HUES6 (cell line): ENCODE measurements around the gene CD33.

Experiments used
- H3K27ac ChIP-seq: 2 replicates; pipeline ENCODE4 v1.7.0; 2013; ENCODE audit warnings: low read depth, mild to moderate bottlenecking, low read length, inconsistent platforms
- H3K27me3 ChIP-seq: 2 replicates; pipeline ENCODE4 v1.6.1; 2013; ENCODE audit warnings: low read length; ENCODE audit not compliant: control insufficient read depth, insufficient read depth
- H3K36me3 ChIP-seq: 2 replicates; pipeline ENCODE4 v1.6.1; 2013; ENCODE audit warnings: low read length; ENCODE audit not compliant: control insufficient read depth, insufficient read depth
- H3K4me1 ChIP-seq: 2 replicates; pipeline ENCODE4 v1.6.1; 2013; ENCODE audit warnings: low read length; ENCODE audit not compliant: control insufficient read depth, insufficient read depth
- H3K4me3 ChIP-seq: 2 replicates; pipeline ENCODE4 v1.5.1; 2013; ENCODE audit warnings: low read depth, low read length
- H3K9ac ChIP-seq: one replicate; pipeline ENCODE4 v1.6.1; 2013; ENCODE audit warnings: mild to moderate bottlenecking, low read length
- H3K9me3 ChIP-seq: 2 replicates; pipeline ENCODE4 v1.6.1; 2013; ENCODE audit warnings: low read depth, low read length; ENCODE audit not compliant: control insufficient read depth, insufficient read depth

Gene CD33

DNA sequence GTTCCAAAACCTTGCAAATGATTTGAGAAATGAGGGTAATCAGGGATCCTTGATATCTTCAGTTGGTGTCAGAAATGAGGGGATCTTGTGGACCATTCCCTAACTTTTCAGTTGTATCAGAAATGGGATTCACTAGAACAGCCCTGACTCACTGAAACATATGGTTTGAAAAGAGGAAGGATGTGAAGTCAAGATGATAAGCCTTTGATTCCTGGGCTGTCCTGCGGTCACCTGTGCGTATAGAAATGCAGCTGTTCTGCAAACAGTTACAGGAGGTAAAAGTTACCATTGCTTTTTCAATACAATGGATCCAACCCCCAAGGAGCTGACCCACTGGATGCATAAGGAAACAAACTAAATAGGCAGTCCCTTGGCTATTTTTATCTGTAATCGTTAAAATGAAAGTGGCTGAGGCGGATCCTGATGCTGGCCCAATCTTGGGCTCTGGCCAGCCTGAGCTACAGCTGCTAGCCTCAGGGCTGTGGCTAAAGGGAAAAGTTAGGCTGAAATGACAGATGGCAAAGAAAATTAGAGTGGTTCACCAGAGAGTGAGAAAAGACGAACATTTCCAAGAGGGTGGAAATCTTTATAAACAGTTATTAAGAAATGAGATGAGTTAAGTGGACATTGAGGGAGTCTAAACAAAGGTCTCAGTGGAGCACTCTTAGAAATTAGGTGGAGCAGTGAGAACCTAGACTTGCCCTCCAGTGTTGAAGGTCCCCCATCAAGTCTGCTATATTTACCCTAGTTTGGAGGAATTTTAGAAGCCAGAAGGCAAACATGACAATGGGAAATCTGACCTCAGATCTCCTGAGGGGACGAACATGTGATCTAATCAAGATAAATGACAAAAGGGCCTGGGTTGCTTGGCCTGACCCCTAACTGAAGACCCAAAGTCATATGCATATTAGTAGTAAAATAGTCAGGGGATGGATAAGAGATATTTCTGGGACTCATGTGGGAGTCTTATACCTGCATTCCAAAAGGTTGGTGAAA lies 33.6 kb downstream of the CD33 start:
- no peak overlapping the region for H3K9ac ChIP-seq
- H3K27me3 ChIP-seq = no peaks in the 10 kb centered on the region
- H3K4me3 ChIP-seq = no peak overlapping the region
- no peaks in the 10 kb centered on the region for H3K36me3 ChIP-seq
- H3K27ac ChIP-seq = no peak overlapping the region
- peaks cover 3% of the 10 kb centered on the region; the same call in 1 of the 2 replicates for H3K9me3 ChIP-seq
- H3K4me1 ChIP-seq = peaks cover 9% of the 10 kb centered on the region; the same call in 1 of the 2 replicates

DNA sequence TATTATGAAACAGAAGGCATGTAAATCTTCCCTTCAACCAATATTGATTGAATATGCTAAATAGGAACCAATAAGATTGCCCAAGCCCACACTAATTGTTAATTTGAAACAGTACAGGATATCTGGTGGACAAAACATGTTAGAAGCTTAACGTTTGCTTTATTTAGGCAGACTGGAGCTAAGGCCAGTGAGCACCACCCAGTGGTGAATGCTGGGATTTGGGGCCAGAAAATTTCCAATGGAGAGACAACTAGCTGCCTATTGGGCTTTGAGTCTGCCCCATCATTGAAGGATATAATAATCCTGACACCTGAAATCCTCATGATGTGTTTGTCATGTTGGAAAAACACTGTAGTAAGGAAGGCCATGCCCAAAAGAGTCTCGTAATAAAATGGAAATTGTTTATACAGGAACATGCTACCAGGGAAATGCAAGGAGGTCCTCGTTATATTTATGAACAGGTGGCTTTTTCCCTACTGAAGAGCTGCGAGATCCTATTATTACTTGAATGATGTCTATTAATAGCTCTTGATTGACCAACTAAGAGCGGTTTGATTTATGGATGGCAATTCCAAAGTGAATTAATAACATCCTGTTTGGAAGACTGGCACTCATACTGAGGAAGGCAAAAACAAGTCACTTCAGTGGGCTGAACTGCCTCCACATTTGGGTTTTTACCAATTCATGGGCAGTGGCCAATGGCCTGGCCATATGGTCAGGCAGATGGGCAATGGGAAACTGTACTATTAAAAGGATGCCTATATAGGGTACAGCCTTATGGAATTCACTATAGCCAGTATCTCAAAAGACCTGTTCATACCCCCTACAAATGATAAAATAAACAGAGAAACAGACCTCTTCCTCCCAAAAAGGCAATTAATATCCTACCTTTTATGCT lies 34.7 kb downstream of the CD33 start:
- Histone ChIP-seq H3K9me3 (peaks cover 3% of the 10 kb centered on the region; the same call in 1 of the 2 replicates), H3K36me3 (no peaks in the 10 kb centered on the region), H3K27me3 (no peaks in the 10 kb centered on the region), H3K27ac (no peak overlapping the region), H3K4me3 (no peak overlapping the region), H3K9ac (no peak overlapping the region), H3K4me1 (peaks cover 9% of the 10 kb centered on the region; the same call in 1 of the 2 replicates)

DNA sequence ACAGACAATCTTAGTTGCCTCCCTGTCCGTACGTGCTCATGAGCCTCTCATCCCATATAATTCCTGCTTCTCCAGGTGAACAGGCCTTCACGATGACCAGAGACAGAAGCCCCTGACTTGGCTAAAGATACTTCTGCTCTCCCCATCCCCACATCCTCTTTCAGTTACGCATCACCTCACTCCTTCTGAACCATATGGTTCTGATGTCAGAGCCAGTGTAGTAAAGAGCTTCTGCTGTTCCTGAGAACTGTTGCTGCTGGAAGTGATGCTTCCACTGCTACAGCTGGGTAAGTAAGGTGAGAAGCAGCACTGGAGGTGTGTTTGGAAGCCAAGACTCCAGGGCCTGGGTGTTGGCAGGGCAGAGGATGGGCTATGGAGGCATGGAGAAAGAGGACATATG lies 38.9 kb downstream of the CD33 start:
- Histone ChIP-seq H3K27ac (no peak overlapping the region), H3K9ac (no peak overlapping the region), H3K27me3 (0 out of 2 replicates have a peak, but pooled peaks cover 4% of the 10 kb centered on the region), H3K4me1 (peaks cover 3% of the 10 kb centered on the region), H3K9me3 (no peaks in the 10 kb centered on the region; the same call in 1 of the 2 replicates), H3K36me3 (no peaks in the 10 kb centered on the region), H3K4me3 (no peak overlapping the region)

DNA sequence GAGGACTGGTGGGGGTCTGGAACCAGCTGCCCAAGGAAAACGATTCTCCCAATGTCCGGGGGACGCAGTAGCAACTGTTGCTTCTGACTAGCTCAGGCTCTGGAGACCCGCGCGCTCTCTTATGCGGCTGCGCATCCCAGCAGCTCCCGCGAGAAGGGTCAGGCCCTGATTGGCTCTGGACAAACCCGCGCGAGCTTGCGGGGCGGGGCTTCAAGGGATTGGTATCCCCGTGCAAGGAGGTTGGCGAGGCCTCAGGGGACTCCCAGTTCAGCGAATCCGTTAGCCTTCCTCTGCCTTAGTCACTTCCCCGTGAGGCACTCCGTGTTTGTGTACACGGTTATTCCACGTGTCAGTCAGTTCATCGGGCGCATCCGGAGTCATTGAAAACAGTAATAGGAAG lies 46.2 kb downstream of the CD33 start:
- no peak overlapping the region for H3K9ac ChIP-seq
- no peaks in the 10 kb centered on the region for H3K27me3 ChIP-seq
- H3K36me3 ChIP-seq = no peaks in the 10 kb centered on the region
- no peaks in the 10 kb centered on the region for H3K9me3 ChIP-seq
- H3K4me3 ChIP-seq = no peak overlapping the region
- H3K4me1 ChIP-seq = no peaks in the 10 kb centered on the region; the same call in 1 of the 2 replicates
- H3K27ac ChIP-seq = no peak overlapping the region

DNA sequence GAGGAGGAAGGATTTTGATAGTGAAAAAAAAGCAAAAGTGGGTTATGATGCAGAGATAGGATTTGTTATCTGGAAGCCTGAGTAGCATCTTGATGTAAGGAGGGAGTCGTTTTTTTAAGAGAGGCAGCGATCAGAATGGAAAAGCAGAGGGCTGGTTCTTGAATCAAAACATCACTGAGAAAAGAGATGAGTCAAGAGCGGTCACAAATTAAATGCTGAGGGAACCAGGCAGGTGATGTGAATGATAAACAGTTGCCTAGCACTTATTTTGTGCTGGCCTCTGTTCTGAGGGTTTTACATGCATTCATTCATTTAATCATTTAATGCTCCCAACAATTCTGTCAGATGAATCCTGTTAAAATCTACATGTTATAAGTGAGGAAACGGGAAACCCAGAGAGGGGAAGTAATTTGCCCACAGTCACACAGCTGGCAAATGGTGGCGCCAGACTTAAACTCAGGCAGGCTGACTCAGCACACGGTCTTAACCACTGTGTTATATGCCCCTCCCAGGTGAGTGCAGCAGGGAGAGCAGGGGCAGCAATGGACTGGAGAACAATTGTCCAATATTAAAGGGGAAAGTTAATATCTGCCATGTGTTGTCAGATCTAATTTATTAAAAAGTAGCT lies 47.4 kb downstream of the CD33 start:
- Histone ChIP-seq H3K9ac (no peak overlapping the region), H3K27ac (no peak overlapping the region), H3K27me3 (no peaks in the 10 kb centered on the region), H3K36me3 (no peaks in the 10 kb centered on the region), H3K4me3 (no peak overlapping the region), H3K9me3 (no peaks in the 10 kb centered on the region), H3K4me1 (no peaks in the 10 kb centered on the region)

DNA sequence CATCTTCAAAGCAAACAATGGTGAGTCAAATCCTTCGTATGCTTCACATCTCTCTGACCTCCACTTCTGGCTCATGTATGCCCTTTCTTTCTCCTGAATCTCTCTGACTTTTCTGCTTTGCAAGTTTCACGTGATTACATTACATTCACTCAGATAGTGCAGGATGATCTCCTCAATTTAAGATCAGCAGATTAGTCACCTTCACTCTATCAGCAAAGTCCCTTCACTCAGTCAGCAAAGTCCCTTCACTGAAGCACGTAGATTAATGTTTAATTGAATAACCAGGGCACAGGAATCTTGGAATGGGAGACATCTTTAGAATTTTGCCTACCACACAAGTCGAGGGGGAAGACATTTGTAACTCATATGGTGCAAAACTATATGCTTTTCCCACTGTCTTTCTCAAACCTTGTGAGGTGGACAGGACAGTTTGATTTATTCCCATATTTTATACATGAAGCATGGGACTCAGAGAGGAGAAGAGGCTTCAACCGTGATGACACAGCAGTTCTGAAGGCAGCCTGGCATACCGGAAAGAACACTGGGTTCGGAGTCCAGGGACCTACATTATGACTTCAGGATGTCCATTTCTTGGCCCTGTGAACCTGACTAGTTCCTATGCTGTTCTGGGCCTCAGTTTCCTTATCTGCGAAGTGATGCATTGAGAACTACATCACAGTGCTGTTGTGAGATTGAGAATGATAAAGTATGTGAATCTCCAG lies 49.3 kb downstream of the CD33 start:
- Histone ChIP-seq H3K4me3 (no peak overlapping the region), H3K9ac (no peak overlapping the region), H3K27ac (no peak overlapping the region), H3K27me3 (no peaks in the 10 kb centered on the region), H3K9me3 (no peaks in the 10 kb centered on the region; the same call in 1 of the 2 replicates), H3K4me1 (no peaks in the 10 kb centered on the region), H3K36me3 (no peaks in the 10 kb centered on the region)

DNA sequence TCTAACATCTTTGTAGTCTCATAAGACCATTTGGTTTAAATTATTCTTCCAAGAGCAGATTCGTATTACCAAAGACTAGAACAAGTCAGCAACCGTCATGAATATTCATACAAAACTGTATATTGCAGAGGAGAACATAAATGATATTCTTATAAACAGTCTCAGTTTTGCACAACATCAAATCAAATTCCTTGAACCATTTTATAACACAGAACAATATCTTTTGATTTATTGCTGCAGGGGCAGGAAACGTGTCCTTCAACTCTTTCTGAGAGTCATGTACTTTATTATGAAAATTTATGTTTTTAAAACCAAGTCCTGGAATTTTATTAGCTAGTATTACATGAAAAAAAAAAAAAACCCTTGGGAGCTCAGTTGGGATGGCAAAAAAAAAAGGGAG lies 52.2 kb downstream of the CD33 start:
- Histone ChIP-seq H3K9me3 (peaks cover 17% of the 10 kb centered on the region), H3K27me3 (no peaks in the 10 kb centered on the region), H3K9ac (no peak overlapping the region), H3K4me1 (no peaks in the 10 kb centered on the region), H3K36me3 (no peaks in the 10 kb centered on the region), H3K27ac (no peak overlapping the region), H3K4me3 (no peak overlapping the region)

DNA sequence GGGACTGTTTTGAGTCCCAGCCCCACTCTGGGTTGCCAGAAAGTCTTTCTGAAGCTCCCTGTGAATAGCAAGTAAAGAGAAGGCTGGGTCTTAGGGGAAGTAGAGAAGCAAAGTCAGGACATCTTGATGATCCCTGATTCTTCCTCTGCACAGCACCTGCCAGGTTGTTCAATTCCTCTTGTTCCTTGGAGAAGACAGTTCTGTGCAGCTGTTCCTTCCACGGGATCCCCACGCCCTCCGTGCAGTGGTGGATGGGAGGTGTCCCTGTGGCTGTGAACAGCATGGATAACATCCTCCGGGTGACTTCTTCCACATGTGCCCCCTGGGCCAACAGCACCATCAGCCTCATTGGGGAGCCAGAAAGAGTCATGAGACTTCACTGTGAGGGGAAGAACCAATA lies 57.5 kb downstream of the CD33 start:
- no peak overlapping the region for H3K27ac ChIP-seq
- peaks cover 21% of the 10 kb centered on the region for H3K9me3 ChIP-seq
- H3K4me3 ChIP-seq = no peak overlapping the region
- H3K9ac ChIP-seq = no peak overlapping the region
- H3K4me1 ChIP-seq = no peaks in the 10 kb centered on the region
- H3K36me3 ChIP-seq = no peaks in the 10 kb centered on the region
- H3K27me3 ChIP-seq = no peaks in the 10 kb centered on the region

DNA sequence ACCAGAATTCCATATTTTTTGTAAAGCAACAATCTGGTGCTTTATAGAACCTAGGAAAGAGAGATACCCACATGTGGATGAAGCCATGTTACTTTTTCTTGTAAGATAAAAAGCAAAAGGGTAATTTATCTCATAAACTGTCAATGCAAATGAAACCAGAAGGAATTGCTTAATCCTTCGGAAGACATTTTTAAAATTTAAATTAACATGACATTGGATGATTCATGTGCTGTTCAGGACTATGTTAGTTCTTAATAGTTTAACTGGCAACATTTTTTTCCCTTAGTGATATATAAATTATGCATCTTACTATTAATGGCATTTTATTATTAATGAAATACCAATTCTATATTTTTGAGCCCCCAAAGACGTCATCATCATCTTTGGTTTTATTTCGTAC lies 60.8 kb downstream of the CD33 start:
- peaks cover 15% of the 10 kb centered on the region for H3K9me3 ChIP-seq
- no peaks in the 10 kb centered on the region for H3K36me3 ChIP-seq
- no peaks in the 10 kb centered on the region for H3K27me3 ChIP-seq
- H3K9ac ChIP-seq = no peak overlapping the region
- H3K4me3 ChIP-seq = no peak overlapping the region
- no peak overlapping the region for H3K27ac ChIP-seq
- no peaks in the 10 kb centered on the region for H3K4me1 ChIP-seq
